Tibial nerve (tissue), 4 donors: Measurements from ENCODE around the gene ANP32B. TPM values are rescaled to one million over a fixed set of nuclear protein-coding genes. Genes with fewer than 3 reads are reported as not detected.
A peak's percentile ranks its signal among the peaks of the same experiment; 100 is the strongest.

Source experiments
- DNase-seq, 2 donors: peaks; one replicate each; pipeline ENCODE4 v3.0.0-alpha.2; 2019; ENCODE audit warnings: low spot score in 2 of 2
- H3K27ac ChIP-seq, 4 donors: fragments of 200-600 bp; sonication (generic) in 3 of 4; one replicate each; pipeline ENCODE4 v1.5.1; 2017 to 2019; ENCODE audit warnings: mild to moderate bottlenecking in 1 of 4
- H3K27me3 ChIP-seq, 2 donors: fragments of 200-600 bp; sonication (generic) in 1 of 2; one replicate each; pipeline versions ENCODE4 v1.5.1 to v1.6.0; 2017 to 2019
- H3K36me3 ChIP-seq, 3 donors: fragments of 200-600 bp; sonication (generic); one replicate each; pipeline ENCODE4 v1.5.1; 2018 to 2019
- H3K4me1 ChIP-seq, 4 donors: fragments of 200-600 bp; sonication (generic) in 3 of 4; one replicate each; pipeline ENCODE4 v1.5.1; 2017 to 2019
- H3K4me3 ChIP-seq, 4 donors: fragments of 200-600 bp; sonication (generic) in 3 of 4; one replicate each; pipeline ENCODE4 v1.5.1; 2017 to 2019; ENCODE audit warnings: mild to moderate bottlenecking in 1 of 4, moderate library complexity in 1 of 4
- H3K9me3 ChIP-seq, 4 donors: fragments of 200-600 bp; sonication (generic) in 3 of 4; one replicate each; pipeline ENCODE4 v1.5.1; 2017 to 2019
- EP300 ChIP-seq, 2 donors: sonication (generic); formaldehyde crosslinking; IDR thresholded peaks; one replicate each; pipeline ENCODE4 v1.6.1; 2017; ENCODE audit warnings: antibody characterized with exemption in 2 of 2, mild to moderate bottlenecking in 1 of 2
- POLR2A ChIP-seq, 2 donors: fragments of 450-650 bp; IDR thresholded peaks; one replicate each; pipeline ENCODE4 v1.6.1; 2017; ENCODE audit warnings: antibody characterized with exemption in 2 of 2, mild to moderate bottlenecking in 2 of 2, moderate library complexity in 2 of 2
- WGBS, 2 donors: methylation state at CpG; one replicate each; pipeline ENCODE4 v1.1.5; 2018; 5-methylcytosine and 5-hydroxymethylcytosine counted together
- total RNA-seq, 4 donors: library from RNA; depleted of rRNA; stranded (reverse); fragments of >200 nt; gene quantifications; one replicate each; pipeline ENCODE4 v1.1.0, GENCODE V29; 2016
- TF ChIP-seq, protein P1 (sequence below), 5 experiments: fragments of 200-600 bp in 3 of 5; fragments of 450-650 bp in 2 of 5; sonication (generic) in 3 of 5; IDR thresholded peaks; one replicate each; pipeline ENCODE4 v1.5.1; 2016 to 2019; ENCODE audit warnings: antibody characterized with exemption in 5 of 5, mild to moderate bottlenecking in 3 of 5, moderate library complexity in 2 of 5

The ANP32B gene
- 10 to 100 TPM; 39.0 to 59.4 (median 51.8) TPM for total RNA-seq

DNA sequence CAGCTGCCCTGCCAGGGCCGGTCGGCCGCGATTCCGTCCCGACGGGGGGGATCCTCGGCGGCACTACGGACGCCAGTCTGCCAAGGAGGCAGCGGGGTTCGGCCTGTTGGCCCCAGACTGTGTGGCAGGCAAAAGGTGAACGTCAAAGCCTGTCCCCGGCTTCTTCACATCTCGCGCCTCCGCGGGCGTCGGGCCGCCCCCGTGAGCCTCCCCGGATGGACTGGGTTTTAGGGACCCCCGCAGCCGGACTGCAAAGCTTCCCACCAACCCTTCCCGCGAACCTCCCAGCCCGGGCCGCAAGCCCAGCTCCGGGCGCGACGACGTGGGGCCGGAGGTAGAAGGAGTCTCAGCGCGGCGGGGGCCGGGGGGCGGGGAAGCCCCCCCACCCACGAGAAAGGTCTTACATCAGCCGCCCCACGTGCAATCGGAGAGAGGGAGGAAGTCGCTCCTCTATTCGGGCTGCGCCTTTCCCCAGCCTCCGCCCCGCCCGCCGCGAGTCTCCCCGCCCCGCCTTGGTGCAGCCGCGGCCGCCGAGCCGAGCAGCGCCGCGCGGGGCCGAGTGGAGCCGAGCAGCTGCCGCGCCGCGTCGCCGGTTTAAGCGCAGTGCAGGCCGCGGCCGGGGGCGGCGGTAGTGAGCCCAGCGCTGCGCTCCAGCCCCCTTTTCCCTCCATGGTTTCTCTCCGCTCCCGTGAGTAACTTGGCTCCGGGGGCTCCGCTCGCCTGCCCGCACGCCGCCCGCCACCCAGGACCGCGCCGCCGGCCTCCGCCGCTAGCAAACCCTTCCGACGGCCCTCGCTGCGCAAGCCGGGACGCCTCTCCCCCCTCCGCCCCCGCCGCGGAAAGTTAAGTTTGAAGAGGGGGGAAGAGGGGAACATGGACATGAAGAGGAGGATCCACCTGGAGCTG, at the start of gene ANP32B:
Gene ANP32B, plus strand, starts transcription at position 659 of the 906 bp plus-strand sequence. Its CDS starts 215 bp downstream, at position 874.
- peak within 1 kb of the TSS; percentile 76 to 98 (median 87) for H3K4me3 ChIP-seq
- peak; percentile 79 for DNase-seq
- TF ChIP-seq, protein P1, sequence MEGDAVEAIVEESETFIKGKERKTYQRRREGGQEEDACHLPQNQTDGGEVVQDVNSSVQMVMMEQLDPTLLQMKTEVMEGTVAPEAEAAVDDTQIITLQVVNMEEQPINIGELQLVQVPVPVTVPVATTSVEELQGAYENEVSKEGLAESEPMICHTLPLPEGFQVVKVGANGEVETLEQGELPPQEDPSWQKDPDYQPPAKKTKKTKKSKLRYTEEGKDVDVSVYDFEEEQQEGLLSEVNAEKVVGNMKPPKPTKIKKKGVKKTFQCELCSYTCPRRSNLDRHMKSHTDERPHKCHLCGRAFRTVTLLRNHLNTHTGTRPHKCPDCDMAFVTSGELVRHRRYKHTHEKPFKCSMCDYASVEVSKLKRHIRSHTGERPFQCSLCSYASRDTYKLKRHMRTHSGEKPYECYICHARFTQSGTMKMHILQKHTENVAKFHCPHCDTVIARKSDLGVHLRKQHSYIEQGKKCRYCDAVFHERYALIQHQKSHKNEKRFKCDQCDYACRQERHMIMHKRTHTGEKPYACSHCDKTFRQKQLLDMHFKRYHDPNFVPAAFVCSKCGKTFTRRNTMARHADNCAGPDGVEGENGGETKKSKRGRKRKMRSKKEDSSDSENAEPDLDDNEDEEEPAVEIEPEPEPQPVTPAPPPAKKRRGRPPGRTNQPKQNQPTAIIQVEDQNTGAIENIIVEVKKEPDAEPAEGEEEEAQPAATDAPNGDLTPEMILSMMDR (IDR thresholded peaks at IDR 0.05) = peak; percentile 89 to 99 (median 99)
- TF ChIP-seq EP300 (IDR thresholded peaks at IDR 0.05) = peak in 1 of 2 donors; percentile 54
- peak in 1 of 2 donors; percentile 50 for TF ChIP-seq POLR2A (IDR thresholded peaks at IDR 0.05)
- H3K9me3 ChIP-seq = no peaks in the 10 kb centered on the region
- H3K27ac ChIP-seq = peak within 1 kb of the TSS; percentile 96 to 100 (median 98)
- 0 to 2% methylated on average over 33 to 79 of the region's 105 CpGs for WGBS, 2 donors
- H3K36me3 ChIP-seq = no peaks in the 10 kb centered on the region
- peaks cover 0 to 57% (median 25%) of the 10 kb centered on the region in 4 donors for H3K4me1 ChIP-seq
- H3K27me3 ChIP-seq = no peaks in the 10 kb centered on the region

DNA sequence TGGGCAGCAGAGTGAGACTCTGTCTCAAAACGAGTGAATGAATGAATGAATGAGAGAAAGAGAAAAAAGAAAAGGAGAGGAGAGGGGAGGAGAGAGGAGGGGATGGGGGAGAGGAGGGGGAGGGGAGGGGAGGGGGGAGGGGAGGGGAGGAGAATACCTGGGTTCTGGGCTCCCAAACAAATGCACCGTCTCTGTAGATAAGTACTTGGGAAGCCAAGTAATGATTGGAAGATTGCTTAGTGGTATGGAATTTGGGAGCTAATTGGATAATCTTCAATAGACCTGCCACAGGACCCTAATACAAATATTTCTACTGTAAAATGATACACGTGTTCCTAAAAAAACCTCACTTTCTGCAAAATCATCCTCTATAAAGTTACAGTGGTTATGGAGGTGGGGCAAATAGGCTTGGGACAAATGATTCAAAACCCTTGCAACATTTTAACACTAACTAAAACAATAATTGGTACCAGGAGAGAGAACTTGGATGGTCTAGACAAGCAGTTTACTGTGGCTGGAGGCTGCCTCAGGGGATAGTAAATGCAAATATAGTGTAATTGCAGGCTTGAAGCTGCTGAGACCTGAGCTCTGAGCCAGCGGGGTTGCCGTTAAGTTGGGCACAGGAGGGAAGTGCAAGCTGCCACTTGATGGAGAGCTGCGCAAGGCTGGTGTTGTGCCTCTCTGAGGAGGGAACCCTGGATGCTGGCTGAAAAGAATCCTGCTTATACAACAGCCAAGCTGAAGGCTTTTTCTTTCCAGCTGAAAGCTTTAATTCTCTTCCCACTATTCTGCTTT, 48.6 kb upstream of the ANP32B start:
- H3K4me3 ChIP-seq = no peak overlapping the region
- DNase-seq = no peak
- 24 to 33% methylated on average over 6 of the region's 6 CpGs for WGBS, 2 donors
- no peaks in the 10 kb centered on the region for H3K4me1 ChIP-seq
- no peak overlapping the region for H3K27ac ChIP-seq
- TF ChIP-seq EP300 (IDR thresholded peaks at IDR 0.05) = no peak
- TF ChIP-seq POLR2A (IDR thresholded peaks at IDR 0.05) = no peak
- TF ChIP-seq, protein P1 (IDR thresholded peaks at IDR 0.05) = no peak
- H3K9me3 ChIP-seq = no peaks in the 10 kb centered on the region
- H3K36me3 ChIP-seq = no peaks in the 10 kb centered on the region
- H3K27me3 ChIP-seq = peaks cover 0 to 13% of the 10 kb centered on the region in 2 donors

DNA sequence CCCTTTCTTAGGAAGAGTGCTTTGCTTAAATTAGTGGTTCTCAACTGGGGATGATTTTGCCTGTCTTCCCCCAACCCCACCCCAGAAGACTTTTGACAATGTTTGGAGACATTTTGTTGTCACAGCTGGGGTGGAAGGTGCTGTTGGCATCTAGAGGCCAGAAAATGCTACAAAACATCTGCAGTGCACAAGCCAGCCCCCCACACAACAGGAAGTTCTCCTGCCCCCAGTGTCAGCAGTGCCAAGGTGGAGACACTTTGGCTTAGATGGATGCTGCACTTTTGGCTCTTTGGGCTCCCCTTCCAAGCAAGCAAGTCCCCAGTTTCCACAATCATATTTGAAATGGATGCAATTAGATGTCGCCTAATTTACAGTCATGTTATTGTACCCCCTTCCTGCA, 47.9 kb upstream of the ANP32B start:
- Histone ChIP-seq H3K27ac (no peak overlapping the region), H3K4me3 (no peak overlapping the region), H3K36me3 (no peaks in the 10 kb centered on the region), H3K27me3 (peaks cover 0 to 13% of the 10 kb centered on the region in 2 donors), H3K4me1 (no peaks in the 10 kb centered on the region), H3K9me3 (no peaks in the 10 kb centered on the region)
- no peak for TF ChIP-seq EP300 (IDR thresholded peaks at IDR 0.05)
- TF ChIP-seq POLR2A (IDR thresholded peaks at IDR 0.05) = no peak
- TF ChIP-seq, protein P1 (IDR thresholded peaks at IDR 0.05) = no peak
- WGBS, 2 donors = 67 to 94% methylated on average over 1 of the region's 1 CpG
- no peak for DNase-seq

DNA sequence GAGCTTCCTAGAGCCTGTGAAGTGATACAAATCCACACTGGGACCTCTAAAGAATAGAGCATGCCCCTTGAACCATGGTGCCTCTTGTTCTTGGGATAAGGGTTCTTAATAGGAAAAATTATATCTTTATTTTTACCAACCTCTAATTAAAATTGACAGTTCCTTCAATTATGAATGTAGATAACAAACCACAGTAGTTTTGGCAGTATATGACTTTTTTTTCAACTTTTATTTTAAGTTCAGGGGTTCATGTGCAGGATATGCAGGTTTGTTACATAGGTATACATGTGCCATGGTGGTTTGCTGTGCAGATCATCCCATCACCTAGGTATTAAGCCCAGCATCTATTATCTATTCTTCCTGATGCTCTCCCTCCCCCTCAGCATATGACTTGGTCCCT, 46.1 kb upstream of the ANP32B start:
- H3K4me3 ChIP-seq = no peak overlapping the region
- no peaks in the 10 kb centered on the region for H3K36me3 ChIP-seq
- TF ChIP-seq, protein P1 (IDR thresholded peaks at IDR 0.05) = no peak
- TF ChIP-seq EP300 (IDR thresholded peaks at IDR 0.05) = no peak
- no peak for TF ChIP-seq POLR2A (IDR thresholded peaks at IDR 0.05)
- no peak overlapping the region for H3K27ac ChIP-seq
- H3K9me3 ChIP-seq = no peaks in the 10 kb centered on the region
- no peak for DNase-seq
- H3K4me1 ChIP-seq = no peaks in the 10 kb centered on the region
- H3K27me3 ChIP-seq = peaks cover 0 to 13% of the 10 kb centered on the region in 2 donors
